Cardiac muscle cell (in vitro differentiated cells and primary cell): ENCODE data around the gene SESN1. TPM values are rescaled to one million over a fixed set of nuclear protein-coding genes. Genes with fewer than 3 reads are reported as not detected.

Source experiments
- DNase-seq, 2 donors: peaks; one replicate each; pipeline versions ENCODE4 v3.0.0 to v3.0.0-alpha.2; 2010 to 2017; ENCODE audit warnings: low read depth in 1 of 2, low spot score in 1 of 2
- H3K27ac ChIP-seq: fragments of 200-600 bp; sonication (generic); 2 replicates; pipeline ENCODE4 v1.5.1; 2016
- H3K27me3 ChIP-seq: fragments of 200-600 bp; sonication (generic); 2 replicates; pipeline ENCODE4 v1.6.0; 2016; ENCODE audit warnings: control low read depth
- H3K36me3 ChIP-seq: fragments of 200-600 bp; sonication (generic); 2 replicates; pipeline ENCODE4 v1.5.1; 2016; ENCODE audit warnings: control low read depth
- H3K4me1 ChIP-seq: fragments of 200-600 bp; sonication (generic); 2 replicates; pipeline ENCODE4 v1.8.1; 2017; ENCODE audit warnings: low read depth, mild to moderate bottlenecking, mixed run types
- H3K4me3 ChIP-seq: fragments of 200-600 bp; sonication (generic); 2 replicates; pipeline ENCODE4 v1.5.1; 2016; ENCODE audit warnings: mild to moderate bottlenecking
- H3K9me3 ChIP-seq: fragments of 200-600 bp; sonication (generic); 2 replicates; pipeline ENCODE4 v1.5.1; 2017; ENCODE audit warnings: low read depth, mild to moderate bottlenecking, control low read depth
- CTCF ChIP-seq: IDR thresholded peaks from 2 replicates; pipeline ENCODE4 v1.5.1; 2012; ENCODE audit warnings: low read depth, mild to moderate bottlenecking, low read length
- polyA plus RNA-seq: library from polyadenylated mRNA; unstranded; fragments of >200 nt; fragmentation: Nextera tagmentation; extraction: Ambion mirVana; gene quantifications from 2 replicates; pipeline ENCODE4 v1.2.1, GENCODE V29; 2016
- total RNA-seq: library from RNA; depleted of rRNA; stranded (reverse); fragments of >200 nt; gene quantifications from 2 replicates; pipeline ENCODE4 v1.2.3, GENCODE V29; 2016

Gene SESN1
- total and polyA plus RNA-seq, 2 experiments from 2014 or later = 16.4 to 21.5 TPM

- Histone ChIP-seq H3K27ac (no peak overlapping the region), H3K9me3 (no peaks in the 10 kb centered on the region), H3K4me1 (no peaks in the 10 kb centered on the region), H3K4me3 (no peak overlapping the region), H3K36me3 (no peaks in the 10 kb centered on the region), H3K27me3 (no peaks in the 10 kb centered on the region)
- TF ChIP-seq CTCF = no peak
- no peak for DNase-seq
Observed at GRCh38 chr6:109062767-109063352, 31.8 kb downstream of the SESN1 start.

- DNase-seq = no peak
- no peaks in the 10 kb centered on the region for H3K36me3 ChIP-seq
- no peaks in the 10 kb centered on the region for H3K4me1 ChIP-seq
- no peak overlapping the region for H3K27ac ChIP-seq
- H3K4me3 ChIP-seq = no peak overlapping the region
- H3K9me3 ChIP-seq = no peaks in the 10 kb centered on the region
- TF ChIP-seq CTCF = no peak
- no peaks in the 10 kb centered on the region for H3K27me3 ChIP-seq
Observed at GRCh38 chr6:109062216-109062615, 32.4 kb downstream of the SESN1 start.

DNA sequence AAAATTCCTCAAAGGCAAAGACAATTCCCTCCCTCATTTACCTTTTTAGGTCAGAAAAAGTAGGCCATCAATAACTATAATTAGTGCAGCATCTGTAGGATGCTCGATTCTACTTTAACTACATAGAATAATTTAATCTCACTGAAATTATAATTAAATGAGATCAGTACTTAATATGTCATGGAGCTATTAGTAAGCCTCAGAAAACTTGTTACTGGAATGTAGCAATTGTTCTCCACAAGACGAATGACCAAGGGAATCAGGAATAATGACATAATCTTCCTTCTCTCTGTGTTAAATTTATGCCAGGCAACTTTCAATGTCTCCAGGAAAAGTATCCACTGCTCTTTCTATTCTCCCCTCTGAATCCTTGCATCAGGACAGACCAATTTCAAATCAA lies 34.1 kb downstream of the SESN1 start:
- Histone ChIP-seq H3K27ac (no peak overlapping the region), H3K9me3 (no peaks in the 10 kb centered on the region), H3K4me1 (no peaks in the 10 kb centered on the region), H3K4me3 (no peak overlapping the region), H3K36me3 (no peaks in the 10 kb centered on the region), H3K27me3 (no peaks in the 10 kb centered on the region)
- no peak for TF ChIP-seq CTCF
- DNase-seq = no peak

DNA sequence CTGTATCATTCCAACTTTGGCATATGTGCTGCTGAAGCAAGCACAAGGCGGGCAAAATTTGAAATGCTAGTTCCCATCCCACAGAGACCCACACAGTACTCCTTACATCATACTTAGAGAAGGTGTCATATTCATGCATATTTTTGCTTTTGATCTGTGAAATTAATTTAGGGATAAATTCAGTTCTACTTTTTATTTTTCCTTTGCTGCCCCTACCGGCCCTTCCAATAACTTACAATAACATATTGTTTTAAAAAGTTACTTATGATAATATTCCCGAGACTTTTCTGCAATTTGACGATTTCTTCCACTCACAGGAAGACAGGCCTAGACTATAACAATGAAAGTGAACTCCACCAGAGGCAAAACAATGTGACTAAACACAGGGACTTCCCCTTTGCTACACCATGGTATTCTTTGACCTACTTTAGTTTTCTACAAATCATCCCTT lies 35.0 kb downstream of the SESN1 start:
- Histone ChIP-seq H3K27ac (no peak overlapping the region), H3K4me3 (no peak overlapping the region), H3K36me3 (no peaks in the 10 kb centered on the region), H3K27me3 (no peaks in the 10 kb centered on the region), H3K4me1 (no peaks in the 10 kb centered on the region), H3K9me3 (no peaks in the 10 kb centered on the region)
- peak; percentile 18 for TF ChIP-seq CTCF
- peak in 1 of 2 donors; percentile 72 for DNase-seq

DNA sequence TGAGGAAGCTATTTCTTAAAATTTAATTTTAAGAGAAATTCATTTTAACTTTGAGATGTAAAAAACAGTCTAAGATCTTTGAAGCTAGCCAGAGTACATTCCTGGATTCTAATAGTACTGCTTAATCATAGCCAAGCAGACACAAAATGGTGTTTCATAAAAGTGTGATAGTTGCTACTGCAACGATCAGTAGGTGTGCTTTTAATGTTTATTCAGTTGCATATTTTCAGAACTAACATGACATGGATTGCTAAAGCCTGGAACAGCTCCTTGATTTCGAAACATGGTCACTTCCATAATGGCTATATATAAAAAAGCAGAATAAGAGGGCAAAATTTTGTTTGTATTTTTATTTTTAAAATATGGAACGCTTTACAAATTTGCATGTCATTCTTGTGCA lies 35.5 kb downstream of the SESN1 start:
- no peak overlapping the region for H3K4me3 ChIP-seq
- no peak overlapping the region for H3K27ac ChIP-seq
- H3K4me1 ChIP-seq = no peaks in the 10 kb centered on the region
- no peaks in the 10 kb centered on the region for H3K36me3 ChIP-seq
- peak in 1 of 2 donors; percentile 61 for DNase-seq
- no peaks in the 10 kb centered on the region for H3K9me3 ChIP-seq
- no peaks in the 10 kb centered on the region for H3K27me3 ChIP-seq
- TF ChIP-seq CTCF = no peak

DNA sequence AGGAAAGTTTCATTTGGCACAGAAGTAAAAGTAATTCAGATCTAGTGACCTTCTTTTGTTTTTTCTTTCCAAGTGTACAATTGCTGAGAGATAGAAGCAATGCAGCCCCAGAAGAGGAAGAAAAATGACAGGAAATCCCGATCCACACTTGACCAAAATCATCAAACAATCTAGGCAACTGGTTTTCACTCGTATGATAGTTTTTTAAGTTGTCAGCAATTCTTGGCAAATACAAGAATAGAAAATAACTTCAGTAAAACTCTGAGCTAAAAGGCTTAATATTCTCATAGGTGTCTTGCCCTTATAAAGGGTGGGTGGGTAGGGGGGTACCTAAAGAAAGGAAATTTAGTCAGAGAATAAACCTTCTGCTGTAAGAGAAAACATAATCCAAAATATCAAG lies 36.0 kb downstream of the SESN1 start:
- H3K9me3 ChIP-seq = no peaks in the 10 kb centered on the region
- no peak for TF ChIP-seq CTCF

More for the DNA sequence above, 36.0 kb downstream of the SESN1 start:
- Histone ChIP-seq H3K36me3 (no peaks in the 10 kb centered on the region), H3K4me1 (peaks cover under 1% of the 10 kb centered on the region), H3K27me3 (no peaks in the 10 kb centered on the region), H3K4me3 (no peak overlapping the region), H3K27ac (no peak overlapping the region)
- no peak for DNase-seq
